Skeletal muscle cell (primary cell): ENCODE data around the gene KRTAP5-4.
"Not testable (repeated sequence)": the region's sequence is repeated elsewhere in the genome, so short reads cannot be mapped to it uniquely, and the experiment has no call there.

Source experiments
- DNase-seq: peaks from one replicate; pipeline ENCODE4 v3.0.0-alpha.2; 2010; ENCODE audit warnings: low read depth
- H3K4me3 ChIP-seq: 2 replicates; pipeline ENCODE4 v1.5.1; 2011; ENCODE audit warnings: low read depth, mild to moderate bottlenecking, control low read depth, low read length, moderate library complexity

Gene KRTAP5-4

DNA sequence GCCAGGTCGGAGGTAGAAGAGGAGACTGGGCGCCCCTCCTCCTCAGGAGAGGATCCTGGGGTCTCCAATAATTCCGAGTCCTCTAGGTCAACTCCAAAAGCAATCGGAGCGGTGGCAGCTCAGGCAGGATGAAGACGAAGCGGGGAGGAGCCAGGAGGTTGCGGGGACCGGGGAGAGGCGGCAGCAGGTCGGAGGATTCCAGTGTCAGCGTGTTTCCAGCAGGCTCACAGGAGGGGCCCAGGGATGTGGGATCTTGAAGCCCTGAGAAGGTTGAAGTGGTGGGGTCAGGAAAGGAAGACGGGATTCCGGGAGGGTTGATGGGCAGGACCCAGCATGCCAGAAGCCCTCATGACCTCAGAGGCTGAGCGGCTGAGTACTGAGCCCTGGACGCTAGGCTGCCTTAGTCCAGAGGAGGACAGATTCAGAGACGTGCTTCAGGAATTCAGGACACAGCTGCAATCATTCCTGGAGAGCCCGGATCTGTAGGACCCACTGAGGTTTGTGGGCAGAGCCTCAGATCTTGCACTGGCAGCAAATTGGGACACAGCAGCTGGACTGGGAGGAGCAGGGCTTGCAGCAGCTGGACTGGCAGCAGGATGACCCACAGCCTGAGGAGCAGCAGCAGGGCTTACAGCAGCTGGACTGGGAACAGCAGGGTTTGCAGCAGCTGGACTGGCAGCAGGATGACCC lies 14.6 kb downstream of the KRTAP5-4 start:
- not testable (repeated sequence) for H3K4me3 ChIP-seq, DNase-seq

DNA sequence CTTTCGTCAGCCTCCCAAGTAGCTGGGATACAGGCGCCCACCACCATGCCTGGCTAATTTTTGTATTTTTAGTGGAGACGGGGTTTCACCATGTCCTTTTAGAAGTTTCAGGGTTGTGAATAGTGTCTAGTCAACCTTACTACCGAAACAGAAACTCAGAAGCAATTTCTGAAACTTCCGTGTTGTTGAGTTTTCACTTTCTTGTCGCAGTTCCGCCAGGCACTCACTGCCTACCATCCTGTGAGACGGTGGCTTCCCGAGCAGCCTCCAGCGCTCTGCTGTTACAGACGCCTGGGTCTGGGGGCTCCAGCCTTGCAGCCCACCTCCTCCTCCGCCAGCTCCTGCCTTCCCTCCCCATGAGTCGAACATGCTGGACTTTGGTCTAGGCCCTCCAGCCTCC lies 16.0 kb downstream of the KRTAP5-4 start:
- not testable (repeated sequence) for DNase-seq, H3K4me3 ChIP-seq

DNA sequence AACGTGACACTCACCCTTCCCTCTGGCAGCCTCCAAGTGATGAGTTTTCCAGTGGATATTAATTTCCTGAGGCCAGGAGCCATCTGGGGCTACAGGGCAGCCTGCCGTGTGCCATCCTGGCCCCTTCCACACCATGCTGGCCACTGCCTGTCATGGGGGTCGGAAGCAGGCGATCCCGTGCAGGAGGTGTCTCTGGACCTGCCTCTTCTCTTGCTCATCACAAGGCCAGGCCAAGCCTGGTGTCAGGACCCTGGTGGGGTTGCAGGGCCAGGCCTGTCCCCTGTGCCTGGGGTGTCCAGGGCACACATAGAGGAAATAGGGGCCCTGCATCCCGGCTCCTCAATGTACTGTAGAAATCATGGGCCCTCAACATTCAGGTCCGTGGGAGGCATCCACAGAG lies 17.2 kb downstream of the KRTAP5-4 start:
- no peak for DNase-seq
- H3K4me3 ChIP-seq: no peak overlapping the region

GRCh38 chr11:1604181-1604580 lies 17.8 kb downstream of the KRTAP5-4 start:
- DNase-seq: no peak
- no peak overlapping the region for H3K4me3 ChIP-seq

- no peak overlapping the region for H3K4me3 ChIP-seq
- DNase-seq: no peak
Measured at GRCh38 chr11:1603629-1604028, 18.3 kb downstream of the KRTAP5-4 start.

DNA sequence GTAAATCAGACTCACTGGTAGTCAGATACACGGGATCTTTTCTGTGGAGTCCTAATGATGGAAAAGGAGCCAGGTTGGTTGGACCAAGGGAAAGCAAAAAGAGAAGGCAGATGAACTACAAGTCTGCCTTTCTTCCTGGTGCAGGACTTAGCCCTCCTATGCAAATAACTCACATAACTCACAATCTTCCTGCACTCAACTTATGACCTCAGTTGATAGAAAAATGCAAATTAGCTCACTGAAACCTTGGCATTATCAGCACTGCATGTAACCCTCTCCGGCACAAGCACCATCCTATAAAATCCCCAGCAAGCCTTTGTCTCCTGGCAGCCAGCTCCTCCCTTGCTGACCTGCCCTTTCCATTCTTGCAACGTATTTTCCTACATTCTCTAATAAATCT lies 20.3 kb downstream of the KRTAP5-4 start:
- not testable (repeated sequence) for H3K4me3 ChIP-seq, DNase-seq

DNA sequence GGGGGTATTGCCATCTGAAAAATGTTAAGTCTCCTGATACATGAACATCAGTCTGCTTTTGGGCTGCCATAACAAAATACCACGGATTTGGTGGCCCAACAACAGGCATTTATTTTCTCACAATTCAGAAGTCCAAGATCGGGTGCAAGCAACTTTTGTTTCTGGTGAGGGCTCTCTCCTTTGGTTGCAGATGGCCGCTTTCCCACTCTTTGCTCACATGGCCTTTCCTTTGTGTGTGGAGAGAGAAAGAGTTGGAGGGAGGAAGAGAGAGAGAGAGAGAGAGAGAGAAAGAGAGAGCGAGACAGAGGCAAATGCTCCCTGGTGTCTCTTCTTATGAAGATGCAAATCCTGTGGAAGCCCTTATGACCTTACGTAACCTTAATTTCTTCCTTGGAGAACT lies 21.3 kb downstream of the KRTAP5-4 start:
- H3K4me3 ChIP-seq: no peak overlapping the region
- no peak for DNase-seq

GRCh38 chr11:1598816-1599215 lies 23.1 kb downstream of the KRTAP5-4 start:
- H3K4me3 ChIP-seq: no peak overlapping the region
- no peak for DNase-seq

GRCh38 chr11:1598406-1598805 lies 23.5 kb downstream of the KRTAP5-4 start:
- not testable (repeated sequence) for DNase-seq, H3K4me3 ChIP-seq

- no peak within 1 kb of the TSS for H3K4me3 ChIP-seq
- no peak for DNase-seq
Measured at GRCh38 chr11:1597994-1598380, 24.0 kb downstream of the KRTAP5-4 start, which contains the start of gene KRTAP5-2. Gene KRTAP5-2, minus strand, starts transcription at chr11:1598294. Its CDS starts 44 bp downstream, at chr11:1598250.

GRCh38 chr11:1597331-1597993 lies 24.5 kb downstream of the KRTAP5-4 start:
- no peak overlapping the region for H3K4me3 ChIP-seq
- no peak for DNase-seq

DNA sequence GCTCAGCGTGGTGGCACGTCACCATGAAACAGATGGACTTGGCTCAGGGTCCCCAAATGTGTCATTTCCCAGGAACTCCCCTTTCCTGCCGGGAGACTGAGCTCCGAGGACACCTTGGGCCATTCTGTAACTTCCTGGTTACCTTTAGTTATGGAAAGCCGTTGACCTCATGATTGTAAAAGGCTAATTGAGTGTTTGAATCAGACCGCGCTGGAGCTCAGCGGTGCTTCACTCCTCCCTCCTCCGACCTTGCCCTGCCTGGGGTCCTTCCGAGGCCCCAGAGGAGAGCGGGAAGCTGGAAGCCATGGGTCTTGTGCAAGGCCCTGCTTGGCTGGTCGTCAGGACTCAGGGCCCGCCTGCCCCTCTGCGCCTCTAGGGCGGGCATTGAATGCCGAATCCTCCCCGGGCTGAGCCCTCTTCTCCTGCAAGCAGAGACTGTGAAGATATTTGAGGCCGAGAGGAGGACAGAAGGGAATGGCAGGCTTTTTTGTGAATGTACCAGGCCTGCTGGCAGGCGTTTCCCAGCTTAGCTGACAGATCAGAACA lies 25.3 kb downstream of the KRTAP5-4 start:
- DNase-seq: not testable (repeated sequence)

DNA sequence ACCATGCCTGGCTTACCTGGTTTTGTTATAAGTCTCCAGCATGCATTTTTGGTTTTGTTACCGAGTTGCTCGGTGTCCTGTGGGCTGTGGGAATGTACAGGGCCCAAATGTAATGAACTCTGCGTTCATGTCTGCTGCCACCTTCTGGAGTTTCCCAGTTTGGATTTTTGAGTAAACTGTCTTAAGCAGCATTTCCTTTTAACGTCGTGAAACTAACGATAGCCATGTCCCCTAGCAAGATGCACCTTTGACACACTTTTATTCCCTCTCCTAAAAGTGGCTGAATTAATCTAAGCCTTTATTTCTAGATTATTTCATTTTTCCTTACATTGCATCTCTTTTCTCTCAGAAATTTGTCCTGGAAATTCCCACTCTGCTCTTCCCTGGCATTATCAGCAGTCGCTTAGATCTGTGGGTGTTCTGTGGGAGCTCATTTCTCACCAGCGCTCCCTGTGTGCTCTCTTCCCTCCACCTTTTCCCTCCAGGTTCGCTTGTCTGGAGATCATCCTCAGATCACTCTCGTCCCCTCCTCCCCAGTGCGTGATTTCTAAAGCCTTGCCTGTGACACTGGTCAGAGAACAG lies 25.9 kb downstream of the KRTAP5-4 start:
- DNase-seq: not testable (repeated sequence)

More for the DNA sequence above, 25.3 kb downstream of the KRTAP5-4 start:
- not testable (repeated sequence) for H3K4me3 ChIP-seq

DNA sequence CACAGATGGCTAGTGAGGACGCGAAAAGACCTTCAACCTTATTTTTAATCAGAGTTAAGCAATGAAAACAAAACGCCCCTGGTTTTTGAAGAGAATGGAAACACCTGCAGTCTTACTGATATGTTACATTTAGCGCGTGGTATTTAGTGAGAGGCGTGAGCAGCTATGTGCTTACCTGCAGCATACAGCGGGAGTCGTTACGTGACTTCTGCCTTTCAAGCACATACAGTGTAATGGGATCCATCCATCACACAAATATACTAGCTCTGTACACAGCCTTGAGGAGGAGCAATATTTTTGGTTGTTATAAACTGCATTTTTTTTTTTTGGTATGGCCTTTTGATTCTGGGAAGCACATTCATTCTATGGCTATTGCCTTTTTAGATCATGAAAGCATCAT lies 29.3 kb downstream of the KRTAP5-4 start:
- DNase-seq: no peak
- H3K4me3 ChIP-seq: no peak overlapping the region

More for the DNA sequence above, 25.9 kb downstream of the KRTAP5-4 start:
- not testable (repeated sequence) for H3K4me3 ChIP-seq

DNA sequence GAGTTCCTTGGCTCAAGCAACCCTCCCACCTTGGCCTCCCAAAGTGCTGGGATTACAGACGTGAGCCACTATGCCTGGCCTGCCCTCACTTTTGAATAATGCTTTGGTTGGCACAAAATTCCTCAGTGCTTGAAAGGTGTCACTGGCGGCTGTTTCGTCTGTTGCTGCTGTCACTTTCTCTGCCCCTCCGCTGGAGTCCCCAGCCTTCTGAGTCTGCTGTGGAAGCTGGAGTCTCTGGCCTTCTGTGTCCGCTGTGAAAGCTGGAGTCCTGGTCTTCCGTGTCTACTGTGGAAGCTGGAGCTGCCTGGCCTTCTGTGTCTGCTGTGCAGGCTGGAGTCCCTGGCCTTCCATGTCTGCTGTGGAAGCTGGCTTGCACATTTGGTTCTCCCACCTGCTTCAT lies 31.9 kb downstream of the KRTAP5-4 start:
- no peak for DNase-seq
- H3K4me3 ChIP-seq: no peak overlapping the region

- not testable (repeated sequence) for H3K4me3 ChIP-seq, DNase-seq
Measured at GRCh38 chr11:1589191-1589963, 32.6 kb downstream of the KRTAP5-4 start.

DNA sequence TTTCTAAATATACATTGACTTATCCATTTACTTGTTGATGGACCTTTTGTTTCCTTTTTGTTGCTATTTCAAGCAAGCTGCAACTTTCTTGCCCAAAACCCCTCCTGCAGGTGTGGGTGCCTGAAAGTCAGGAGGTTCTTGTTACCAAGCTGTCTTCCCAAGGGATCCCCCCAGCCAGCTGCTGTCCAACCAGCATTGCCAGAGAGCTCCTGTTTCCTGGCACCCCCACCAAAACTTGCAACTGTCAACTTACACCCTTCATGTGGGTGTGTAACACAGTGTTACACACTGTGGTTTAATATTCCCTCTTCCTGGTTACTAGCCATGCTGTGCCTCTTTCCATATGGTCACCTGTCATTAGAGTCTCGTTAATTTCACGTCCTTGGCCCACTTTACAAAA lies 35.2 kb downstream of the KRTAP5-4 start:
- no peak for DNase-seq
- no peak overlapping the region for H3K4me3 ChIP-seq

DNA sequence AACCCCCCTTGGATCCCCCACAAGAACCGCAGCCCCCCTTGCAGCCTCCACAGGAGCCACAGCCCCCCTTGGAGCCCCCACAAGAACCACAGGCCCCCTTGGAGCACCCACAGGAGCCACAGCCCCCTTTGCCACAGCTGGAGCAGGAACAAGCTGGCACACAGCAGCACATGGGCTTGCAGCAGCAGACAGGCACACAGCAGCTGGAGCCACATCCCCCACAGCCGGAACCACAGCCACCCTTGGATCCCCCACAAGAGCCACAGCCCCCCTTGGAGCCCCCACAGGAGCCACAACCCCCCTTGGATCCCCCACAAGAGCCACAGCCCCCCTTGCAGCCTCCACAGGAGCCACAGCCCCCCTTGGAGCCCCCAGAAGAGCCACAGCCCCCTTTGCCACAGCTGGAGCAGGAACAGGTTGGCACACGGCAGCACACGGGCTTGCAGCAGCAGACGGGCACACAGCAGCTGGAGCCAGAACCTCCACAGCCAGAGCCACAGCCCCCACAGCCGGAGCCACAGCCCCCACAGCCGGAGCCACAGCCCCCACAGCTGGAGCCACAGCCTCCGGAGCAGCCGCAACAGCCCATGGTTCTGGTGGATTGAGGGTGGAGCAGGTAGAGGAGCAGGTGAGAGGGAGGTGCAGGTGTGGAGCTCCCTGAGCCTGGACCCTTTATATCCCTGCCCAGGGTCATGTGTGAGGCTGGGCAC lies 37.1 kb downstream of the KRTAP5-4 start, which contains the start of gene KRTAP5-1:
Gene KRTAP5-1, minus strand, starts transcription at position 623 of the 710 bp plus-strand sequence. Its CDS starts 34 bp downstream, at position 589.
- H3K4me3 ChIP-seq, DNase-seq: not testable (repeated sequence)

DNA sequence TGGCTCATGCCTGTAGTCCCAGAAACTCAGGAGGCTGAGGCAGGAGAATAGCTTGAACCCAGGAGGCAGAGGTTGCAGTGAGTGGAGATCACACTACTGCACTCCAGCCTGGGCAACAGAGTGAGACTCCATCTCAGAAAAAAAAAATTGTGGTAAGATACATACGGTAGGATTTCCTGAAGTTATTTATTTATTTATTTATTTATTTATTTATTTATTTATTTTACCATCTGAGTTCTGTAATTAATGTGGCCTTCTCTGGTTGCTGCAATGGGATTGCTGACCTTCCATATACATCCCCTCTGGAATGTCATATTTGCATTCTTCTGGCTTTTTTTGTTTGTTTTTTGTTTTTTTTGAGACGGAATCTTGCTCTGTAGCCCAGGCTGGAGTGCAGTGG lies 39.0 kb downstream of the KRTAP5-4 start:
- H3K4me3 ChIP-seq, DNase-seq: not testable (repeated sequence)
